Mesendoderm (in vitro differentiated cells): Measurements from ENCODE around the gene CCDC192.
"Not testable (repeated sequence)": the region's sequence is repeated elsewhere in the genome, so short reads cannot be mapped to it uniquely, and the experiment has no call there.

ENCODE experiments used
- DNase-seq: peaks from one replicate; pipeline ENCODE4 v3.0.0; 2013
- H2AK5ac ChIP-seq: 2 replicates; pipeline ENCODE4 v1.6.1; 2013; ENCODE audit warnings: low read length, inconsistent platforms
- H2BK120ac ChIP-seq: 2 replicates; pipeline ENCODE4 v1.6.1; 2013; ENCODE audit warnings: low read depth, mild to moderate bottlenecking, low read length, moderate library complexity, mixed read lengths
- H2BK15ac ChIP-seq: replicated peaks from 2 replicates; pipeline ENCODE4 v1.6.1; 2013; ENCODE audit warnings: low read depth, mild to moderate bottlenecking, moderate library complexity
- H2BK5ac ChIP-seq: 2 replicates; pipeline ENCODE4 v1.6.1; 2013; ENCODE audit warnings: low read length, inconsistent platforms
- H3K18ac ChIP-seq: 2 replicates; pipeline ENCODE4 v1.6.1; 2013; ENCODE audit warnings: mild to moderate bottlenecking, low read length, mixed read lengths
- H3K23ac ChIP-seq: one replicate; pipeline ENCODE4 v1.6.1; 2013; ENCODE audit warnings: low read length
- H3K27ac ChIP-seq: 2 replicates; pipeline ENCODE4 v1.5.1; 2013; ENCODE audit warnings: low read depth, mild to moderate bottlenecking, inconsistent platforms, low read length, moderate library complexity
- H3K27me3 ChIP-seq: 2 replicates; pipeline ENCODE4 v1.6.1; 2013; ENCODE audit warnings: low read length, control low read depth, mild to moderate bottlenecking, inconsistent platforms; ENCODE audit not compliant: insufficient read depth, poor library complexity
- H3K36me3 ChIP-seq: 2 replicates; pipeline ENCODE4 v1.6.1; 2013; ENCODE audit warnings: low read length, inconsistent platforms; ENCODE audit not compliant: control insufficient read depth, insufficient read depth
- H3K4ac ChIP-seq: one replicate; pipeline ENCODE4 v1.6.1; 2013; ENCODE audit warnings: low read depth, mild to moderate bottlenecking, low read length, moderate library complexity
- H3K4me1 ChIP-seq: 2 replicates; pipeline ENCODE4 v1.6.1; 2013; ENCODE audit warnings: low read depth, low read length, inconsistent platforms; ENCODE audit not compliant: control insufficient read depth
- H3K4me2 ChIP-seq: 2 replicates; pipeline ENCODE4 v1.6.1; 2013; ENCODE audit warnings: low read length
- H3K4me3 ChIP-seq: 2 replicates; pipeline ENCODE4 v1.5.1; 2013; ENCODE audit warnings: mild to moderate bottlenecking, low read length
- H3K56ac ChIP-seq: one replicate; pipeline ENCODE4 v1.6.1; 2013; ENCODE audit warnings: low read length
- H3K79me1 ChIP-seq: 2 replicates; pipeline ENCODE4 v1.6.1; 2013; ENCODE audit warnings: low read length, inconsistent platforms
- H3K79me2 ChIP-seq: 2 replicates; pipeline ENCODE4 v1.6.1; 2013; ENCODE audit warnings: mild to moderate bottlenecking, low read length; ENCODE audit not compliant: control insufficient read depth, insufficient read depth
- H3K9ac ChIP-seq: 2 replicates; pipeline ENCODE4 v1.6.1; 2013; ENCODE audit warnings: low read length, inconsistent platforms
- H4K5ac ChIP-seq: one replicate; pipeline ENCODE4 v1.6.1; 2013; ENCODE audit warnings: low read length
- H4K8ac ChIP-seq: one replicate; pipeline ENCODE4 v1.6.1; 2013; ENCODE audit warnings: low read depth, mild to moderate bottlenecking, control low read depth, low read length, moderate library complexity
- WGBS: extraction: QIAGEN DNeasy Blood & Tissue Kit; methylation state at CpG from one replicate; pipeline ENCODE4 v1.1.7; 2013; ENCODE audit warnings: low lambda C conversion rate, missing lambda C conversion rate; ENCODE audit not compliant: insufficient coverage; ENCODE audit errors: extremely low coverage; 5-methylcytosine and 5-hydroxymethylcytosine counted together

CCDC192 gene

GRCh38 chr5:127679691-127680330 lies 23.4 kb upstream of the CCDC192 start:
- H3K27me3 ChIP-seq, H2AK5ac ChIP-seq, H3K4me3 ChIP-seq, H3K18ac ChIP-seq, H3K23ac ChIP-seq, H2BK5ac ChIP-seq, H3K79me1 ChIP-seq, H3K4me1 ChIP-seq, H3K4me2 ChIP-seq, H2BK15ac ChIP-seq, H3K79me2 ChIP-seq, H2BK120ac ChIP-seq, H3K56ac ChIP-seq, H4K8ac ChIP-seq, H3K36me3 ChIP-seq, H3K9ac ChIP-seq, H3K4ac ChIP-seq, H4K5ac ChIP-seq, DNase-seq, H3K27ac ChIP-seq: not testable (repeated sequence)
- WGBS: no CpG with 5 or more reads among the region's 3 CpGs

GRCh38 chr5:127680595-127680994 lies 22.6 kb upstream of the CCDC192 start:
- no CpG with 5 or more reads among the region's 1 CpG for WGBS
- no peak overlapping the region for H2AK5ac ChIP-seq
- no peak overlapping the region for H3K4me3 ChIP-seq
- H3K79me2 ChIP-seq: no peaks in the 10 kb centered on the region
- no peak for DNase-seq
- no peaks in the 10 kb centered on the region for H3K79me1 ChIP-seq
- no peak overlapping the region for H3K4me2 ChIP-seq
- no peak overlapping the region for H4K8ac ChIP-seq
- H3K27me3 ChIP-seq: no peaks in the 10 kb centered on the region
- H3K56ac ChIP-seq: no peak overlapping the region
- H3K27ac ChIP-seq: no peak overlapping the region
- no peak overlapping the region for H4K5ac ChIP-seq
- no peak overlapping the region for H2BK15ac ChIP-seq
- no peak overlapping the region for H3K9ac ChIP-seq
- no peak overlapping the region for H2BK5ac ChIP-seq
- no peak overlapping the region for H3K18ac ChIP-seq
- no peaks in the 10 kb centered on the region for H3K36me3 ChIP-seq
- no peaks in the 10 kb centered on the region for H3K4me1 ChIP-seq
- H3K4ac ChIP-seq: no peak overlapping the region
- H3K23ac ChIP-seq: no peak overlapping the region
- H2BK120ac ChIP-seq: no peak overlapping the region

- H3K27ac ChIP-seq: no peak overlapping the region
- WGBS: no CpG with 5 or more reads among the region's 4 CpGs
Observed at GRCh38 chr5:127683008-127683407, 20.2 kb upstream of the CCDC192 start.

GRCh38 chr5:127684726-127685467 lies 18.3 kb upstream of the CCDC192 start:
- H2AK5ac ChIP-seq: no peak overlapping the region
- H3K4me2 ChIP-seq: no peak overlapping the region
- no peak overlapping the region for H3K56ac ChIP-seq
- no peaks in the 10 kb centered on the region for H3K4me1 ChIP-seq
- H3K9ac ChIP-seq: no peak overlapping the region
- H3K18ac ChIP-seq: no peak overlapping the region
- H2BK120ac ChIP-seq: no peak overlapping the region
- no peak overlapping the region for H2BK5ac ChIP-seq
- H3K4ac ChIP-seq: no peak overlapping the region
- no peak for DNase-seq
- H3K27ac ChIP-seq: no peak overlapping the region
- H4K5ac ChIP-seq: no peak overlapping the region
- H3K79me2 ChIP-seq: no peaks in the 10 kb centered on the region
- H3K23ac ChIP-seq: no peak overlapping the region
- H3K27me3 ChIP-seq: no peaks in the 10 kb centered on the region
- whole genome bisulfite sequencing: no CpG with 5 or more reads among the region's 6 CpGs
- no peak overlapping the region for H3K4me3 ChIP-seq
- no peak overlapping the region for H4K8ac ChIP-seq
- H3K79me1 ChIP-seq: no peaks in the 10 kb centered on the region
- H2BK15ac ChIP-seq: no peak overlapping the region
- H3K36me3 ChIP-seq: no peaks in the 10 kb centered on the region

More at GRCh38 chr5:127683008-127683407, 20.2 kb upstream of the CCDC192 start:
- no peak overlapping the region for H3K4me2 ChIP-seq
- no peaks in the 10 kb centered on the region for H3K4me1 ChIP-seq
- no peak overlapping the region for H4K8ac ChIP-seq
- no peaks in the 10 kb centered on the region for H3K79me2 ChIP-seq
- no peak overlapping the region for H2BK5ac ChIP-seq
- H3K9ac ChIP-seq: no peak overlapping the region
- no peak overlapping the region for H3K23ac ChIP-seq
- no peak overlapping the region for H2AK5ac ChIP-seq
- no peaks in the 10 kb centered on the region for H3K36me3 ChIP-seq
- no peaks in the 10 kb centered on the region for H3K79me1 ChIP-seq
- no peak overlapping the region for H2BK120ac ChIP-seq
- no peaks in the 10 kb centered on the region for H3K27me3 ChIP-seq
- H3K56ac ChIP-seq: no peak overlapping the region
- no peak overlapping the region for H2BK15ac ChIP-seq
- no peak overlapping the region for H3K18ac ChIP-seq
- H3K4ac ChIP-seq: no peak overlapping the region
- DNase-seq: no peak
- no peak overlapping the region for H4K5ac ChIP-seq
- no peak overlapping the region for H3K4me3 ChIP-seq

GRCh38 chr5:127685662-127686061 lies 17.5 kb upstream of the CCDC192 start:
- H4K8ac ChIP-seq: no peak overlapping the region
- no peak overlapping the region for H3K4me2 ChIP-seq
- H3K79me2 ChIP-seq: no peaks in the 10 kb centered on the region
- H3K56ac ChIP-seq: no peak overlapping the region
- WGBS: no CpG with 5 or more reads among the region's 2 CpGs
- no peak overlapping the region for H2BK5ac ChIP-seq
- no peak overlapping the region for H2BK120ac ChIP-seq
- no peak for DNase-seq
- H3K4ac ChIP-seq: no peak overlapping the region
- no peak overlapping the region for H3K9ac ChIP-seq
- H3K4me1 ChIP-seq: no peaks in the 10 kb centered on the region
- H4K5ac ChIP-seq: no peak overlapping the region
- H3K18ac ChIP-seq: no peak overlapping the region
- no peak overlapping the region for H3K27ac ChIP-seq
- H2BK15ac ChIP-seq: no peak overlapping the region
- H3K79me1 ChIP-seq: no peaks in the 10 kb centered on the region
- no peak overlapping the region for H3K4me3 ChIP-seq
- no peaks in the 10 kb centered on the region for H3K27me3 ChIP-seq
- no peak overlapping the region for H2AK5ac ChIP-seq
- no peak overlapping the region for H3K23ac ChIP-seq
- no peaks in the 10 kb centered on the region for H3K36me3 ChIP-seq

GRCh38 chr5:127686424-127686823 lies 16.8 kb upstream of the CCDC192 start:
- Histone ChIP-seq H3K18ac (no peak overlapping the region), H4K8ac (no peak overlapping the region), H4K5ac (no peak overlapping the region), H3K27ac (no peak overlapping the region), H3K4ac (no peak overlapping the region), H3K9ac (no peak overlapping the region), H3K4me2 (no peak overlapping the region), H2AK5ac (no peak overlapping the region), H2BK120ac (no peak overlapping the region), H3K79me1 (no peaks in the 10 kb centered on the region), H3K4me3 (no peak overlapping the region), H3K36me3 (no peaks in the 10 kb centered on the region), H2BK15ac (no peak overlapping the region), H3K4me1 (no peaks in the 10 kb centered on the region), H3K79me2 (no peaks in the 10 kb centered on the region), H3K56ac (no peak overlapping the region), H3K27me3 (no peaks in the 10 kb centered on the region), H3K23ac (no peak overlapping the region), H2BK5ac (no peak overlapping the region)
- no peak for DNase-seq
